ENCODE data around the gene UGT1A10.

UGT1A10 gene

DNA sequence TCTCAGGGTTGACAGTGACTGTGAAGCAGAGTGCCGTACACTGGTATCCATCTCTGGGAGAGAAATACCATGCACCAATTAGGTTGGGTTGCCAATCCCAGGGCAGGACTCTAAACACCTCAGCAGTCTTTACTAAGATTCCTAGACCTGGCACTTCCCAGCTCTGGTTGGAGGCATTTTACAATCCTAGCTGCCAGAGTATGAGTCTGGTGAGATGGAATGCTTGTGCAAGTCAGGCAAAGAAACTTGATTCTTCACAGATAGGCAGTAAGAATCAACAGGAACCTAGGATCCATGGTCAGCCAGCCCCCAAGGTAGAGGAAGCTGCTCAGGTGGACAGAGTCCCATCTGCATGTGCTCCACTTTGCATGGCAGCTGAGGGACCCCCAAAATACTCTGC, 70.5 kb downstream of the UGT1A10 start:
- no peaks in the 10 kb centered on the region for H3K27me3 ChIP-seq (ENCODE audit: insufficient read depth, poor library complexity, severe bottlenecking)
- no peak for TF ChIP-seq SPI1 (IDR thresholded peaks at IDR 0.05; ENCODE audit: borderline replicate concordance, low read depth)
- TF ChIP-seq POLR2AphosphoS5 (IDR thresholded peaks at IDR 0.05; ENCODE audit: low read depth): no peak
- TF ChIP-seq, protein P1, sequence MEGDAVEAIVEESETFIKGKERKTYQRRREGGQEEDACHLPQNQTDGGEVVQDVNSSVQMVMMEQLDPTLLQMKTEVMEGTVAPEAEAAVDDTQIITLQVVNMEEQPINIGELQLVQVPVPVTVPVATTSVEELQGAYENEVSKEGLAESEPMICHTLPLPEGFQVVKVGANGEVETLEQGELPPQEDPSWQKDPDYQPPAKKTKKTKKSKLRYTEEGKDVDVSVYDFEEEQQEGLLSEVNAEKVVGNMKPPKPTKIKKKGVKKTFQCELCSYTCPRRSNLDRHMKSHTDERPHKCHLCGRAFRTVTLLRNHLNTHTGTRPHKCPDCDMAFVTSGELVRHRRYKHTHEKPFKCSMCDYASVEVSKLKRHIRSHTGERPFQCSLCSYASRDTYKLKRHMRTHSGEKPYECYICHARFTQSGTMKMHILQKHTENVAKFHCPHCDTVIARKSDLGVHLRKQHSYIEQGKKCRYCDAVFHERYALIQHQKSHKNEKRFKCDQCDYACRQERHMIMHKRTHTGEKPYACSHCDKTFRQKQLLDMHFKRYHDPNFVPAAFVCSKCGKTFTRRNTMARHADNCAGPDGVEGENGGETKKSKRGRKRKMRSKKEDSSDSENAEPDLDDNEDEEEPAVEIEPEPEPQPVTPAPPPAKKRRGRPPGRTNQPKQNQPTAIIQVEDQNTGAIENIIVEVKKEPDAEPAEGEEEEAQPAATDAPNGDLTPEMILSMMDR (IDR thresholded peaks at IDR 0.05; ENCODE audit: insufficient read depth, low read length): no peak
- no peak for TF ChIP-seq GABPA (IDR thresholded peaks at IDR 0.05; ENCODE audit: low read depth)
- TF ChIP-seq, protein P2, sequence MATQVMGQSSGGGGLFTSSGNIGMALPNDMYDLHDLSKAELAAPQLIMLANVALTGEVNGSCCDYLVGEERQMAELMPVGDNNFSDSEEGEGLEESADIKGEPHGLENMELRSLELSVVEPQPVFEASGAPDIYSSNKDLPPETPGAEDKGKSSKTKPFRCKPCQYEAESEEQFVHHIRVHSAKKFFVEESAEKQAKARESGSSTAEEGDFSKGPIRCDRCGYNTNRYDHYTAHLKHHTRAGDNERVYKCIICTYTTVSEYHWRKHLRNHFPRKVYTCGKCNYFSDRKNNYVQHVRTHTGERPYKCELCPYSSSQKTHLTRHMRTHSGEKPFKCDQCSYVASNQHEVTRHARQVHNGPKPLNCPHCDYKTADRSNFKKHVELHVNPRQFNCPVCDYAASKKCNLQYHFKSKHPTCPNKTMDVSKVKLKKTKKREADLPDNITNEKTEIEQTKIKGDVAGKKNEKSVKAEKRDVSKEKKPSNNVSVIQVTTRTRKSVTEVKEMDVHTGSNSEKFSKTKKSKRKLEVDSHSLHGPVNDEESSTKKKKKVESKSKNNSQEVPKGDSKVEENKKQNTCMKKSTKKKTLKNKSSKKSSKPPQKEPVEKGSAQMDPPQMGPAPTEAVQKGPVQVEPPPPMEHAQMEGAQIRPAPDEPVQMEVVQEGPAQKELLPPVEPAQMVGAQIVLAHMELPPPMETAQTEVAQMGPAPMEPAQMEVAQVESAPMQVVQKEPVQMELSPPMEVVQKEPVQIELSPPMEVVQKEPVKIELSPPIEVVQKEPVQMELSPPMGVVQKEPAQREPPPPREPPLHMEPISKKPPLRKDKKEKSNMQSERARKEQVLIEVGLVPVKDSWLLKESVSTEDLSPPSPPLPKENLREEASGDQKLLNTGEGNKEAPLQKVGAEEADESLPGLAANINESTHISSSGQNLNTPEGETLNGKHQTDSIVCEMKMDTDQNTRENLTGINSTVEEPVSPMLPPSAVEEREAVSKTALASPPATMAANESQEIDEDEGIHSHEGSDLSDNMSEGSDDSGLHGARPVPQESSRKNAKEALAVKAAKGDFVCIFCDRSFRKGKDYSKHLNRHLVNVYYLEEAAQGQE (IDR thresholded peaks at IDR 0.05; ENCODE audit: insufficient replicate concordance, low read depth): no peak
- no peak overlapping the region for H3K27ac ChIP-seq (replicated peaks)
- DNase-seq (ENCODE audit: low read depth in 1 of 2, low spot score in 1 of 2): no peak
- no peak overlapping the region for H3K4me3 ChIP-seq (replicated peaks; ENCODE audit: insufficient read depth, low read length)

DNA sequence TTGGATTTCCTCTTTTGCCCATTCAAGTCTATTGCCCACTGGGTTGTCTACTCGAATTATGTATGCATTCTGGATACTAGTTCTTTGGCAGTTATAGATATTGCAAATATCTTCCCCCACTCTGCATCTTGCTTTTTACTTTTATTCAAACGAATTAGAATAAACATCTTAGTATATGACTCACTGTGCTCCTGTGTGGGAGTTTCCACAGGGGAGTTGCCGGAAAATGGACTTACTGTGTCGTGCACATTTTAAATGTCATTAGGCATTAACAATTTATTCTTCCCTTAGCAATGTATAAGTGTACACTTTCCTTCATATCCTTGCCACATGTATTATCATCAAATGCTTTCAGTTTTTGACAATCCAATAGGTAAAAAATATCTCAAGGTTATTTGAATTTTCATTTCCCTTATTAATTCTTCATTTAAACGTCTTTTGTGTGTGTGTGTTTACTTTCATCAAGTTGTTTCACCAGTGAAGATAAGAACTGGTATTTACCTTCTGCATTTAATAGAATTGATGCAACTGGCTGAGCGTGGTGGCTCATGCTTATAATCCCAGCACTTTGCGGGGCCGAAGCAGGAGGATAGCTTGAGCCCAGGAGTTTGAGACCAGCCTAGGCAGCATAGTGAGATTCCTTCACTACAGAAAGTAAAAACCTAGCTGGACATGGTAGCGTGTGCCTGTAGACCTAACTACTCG, 71.8 kb downstream of the UGT1A10 start:
- H3K27me3 ChIP-seq (ENCODE audit: insufficient read depth, poor library complexity, severe bottlenecking): no peaks in the 10 kb centered on the region
- H3K27ac ChIP-seq (replicated peaks): no peak overlapping the region

DNA sequence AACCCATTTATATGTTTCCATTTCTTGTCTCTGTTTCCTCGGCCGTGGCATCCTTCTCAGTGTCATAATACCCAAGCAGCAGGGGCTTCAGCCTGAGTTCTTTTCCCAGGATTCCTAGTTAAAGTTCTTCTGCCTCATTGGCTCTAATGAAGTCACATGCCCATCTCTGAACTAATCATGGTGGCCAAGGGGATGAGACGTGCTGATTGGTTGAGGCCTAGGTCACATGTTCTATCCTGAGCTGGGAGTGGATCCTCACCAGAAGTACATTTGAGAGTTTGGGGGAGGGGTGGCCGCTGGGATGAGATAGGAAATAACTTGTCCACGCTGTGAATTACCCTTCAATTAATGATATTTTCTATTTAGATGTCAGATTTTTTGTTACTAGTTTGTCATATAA, 72.7 kb downstream of the UGT1A10 start:
- TF ChIP-seq SPI1 (IDR thresholded peaks at IDR 0.05; ENCODE audit: borderline replicate concordance, low read depth) (no peak), GABPA (IDR thresholded peaks at IDR 0.05; ENCODE audit: low read depth) (no peak), POLR2AphosphoS5 (IDR thresholded peaks at IDR 0.05; ENCODE audit: low read depth) (no peak)
- TF ChIP-seq, protein P2 (IDR thresholded peaks at IDR 0.05; ENCODE audit: insufficient replicate concordance, low read depth): no peak
- TF ChIP-seq, protein P1 (IDR thresholded peaks at IDR 0.05; ENCODE audit: insufficient read depth, low read length): no peak
- no peaks in the 10 kb centered on the region for H3K27me3 ChIP-seq (ENCODE audit: insufficient read depth, poor library complexity, severe bottlenecking)
- no peak overlapping the region for H3K27ac ChIP-seq (replicated peaks)
- no peak overlapping the region for H3K4me3 ChIP-seq (replicated peaks; ENCODE audit: insufficient read depth, low read length)
- no peak for DNase-seq (ENCODE audit: low read depth in 1 of 2, low spot score in 1 of 2)

More for the DNA sequence above, 71.8 kb downstream of the UGT1A10 start:
- TF ChIP-seq SPI1 (IDR thresholded peaks at IDR 0.05; ENCODE audit: borderline replicate concordance, low read depth) (no peak), POLR2AphosphoS5 (IDR thresholded peaks at IDR 0.05; ENCODE audit: low read depth) (no peak), GABPA (IDR thresholded peaks at IDR 0.05; ENCODE audit: low read depth) (no peak)
- TF ChIP-seq, protein P2 (IDR thresholded peaks at IDR 0.05; ENCODE audit: insufficient replicate concordance, low read depth): no peak
- TF ChIP-seq, protein P1 (IDR thresholded peaks at IDR 0.05; ENCODE audit: insufficient read depth, low read length): no peak
- no peak overlapping the region for H3K4me3 ChIP-seq (replicated peaks; ENCODE audit: insufficient read depth, low read length)
- DNase-seq (ENCODE audit: low read depth in 1 of 2, low spot score in 1 of 2): no peak

Data from HL-60 (cell line).